Epithelial cell of proximal tubule (primary cell): Measurements from ENCODE around the gene ADAMTS19. TPM values are rescaled to one million over a fixed set of nuclear protein-coding genes. Genes with fewer than 3 reads are reported as not detected.

Experiments used
- DNase-seq: peaks from one replicate; pipeline ENCODE4 v3.0.0-alpha.2; 2011; ENCODE audit warnings: low read depth
- H3K4me3 ChIP-seq: 2 replicates; pipeline ENCODE4 v1.5.1; 2011; ENCODE audit warnings: low read depth, mild to moderate bottlenecking, low read length
- total RNA-seq: library from RNA; depleted of rRNA; stranded (reverse); fragments of >200 nt; gene quantifications from 2 replicates; pipeline ENCODE4 v1.2.3, GENCODE V29; 2015
- TF ChIP-seq, protein P1 (sequence below): conservative IDR thresholded peaks from 2 replicates; pipeline ENCODE4 v1.5.1; 2012; ENCODE audit warnings: low read depth, mild to moderate bottlenecking, low read length

ADAMTS19 gene
- total RNA-seq, 1 donor from 2014 or later = 0.12 TPM

- TF ChIP-seq, protein P1, sequence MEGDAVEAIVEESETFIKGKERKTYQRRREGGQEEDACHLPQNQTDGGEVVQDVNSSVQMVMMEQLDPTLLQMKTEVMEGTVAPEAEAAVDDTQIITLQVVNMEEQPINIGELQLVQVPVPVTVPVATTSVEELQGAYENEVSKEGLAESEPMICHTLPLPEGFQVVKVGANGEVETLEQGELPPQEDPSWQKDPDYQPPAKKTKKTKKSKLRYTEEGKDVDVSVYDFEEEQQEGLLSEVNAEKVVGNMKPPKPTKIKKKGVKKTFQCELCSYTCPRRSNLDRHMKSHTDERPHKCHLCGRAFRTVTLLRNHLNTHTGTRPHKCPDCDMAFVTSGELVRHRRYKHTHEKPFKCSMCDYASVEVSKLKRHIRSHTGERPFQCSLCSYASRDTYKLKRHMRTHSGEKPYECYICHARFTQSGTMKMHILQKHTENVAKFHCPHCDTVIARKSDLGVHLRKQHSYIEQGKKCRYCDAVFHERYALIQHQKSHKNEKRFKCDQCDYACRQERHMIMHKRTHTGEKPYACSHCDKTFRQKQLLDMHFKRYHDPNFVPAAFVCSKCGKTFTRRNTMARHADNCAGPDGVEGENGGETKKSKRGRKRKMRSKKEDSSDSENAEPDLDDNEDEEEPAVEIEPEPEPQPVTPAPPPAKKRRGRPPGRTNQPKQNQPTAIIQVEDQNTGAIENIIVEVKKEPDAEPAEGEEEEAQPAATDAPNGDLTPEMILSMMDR = no peak
- no peak overlapping the region for H3K4me3 ChIP-seq
Observed at GRCh38 chr5:129724647-129725046, 264.5 kb downstream of the ADAMTS19 start.

DNA sequence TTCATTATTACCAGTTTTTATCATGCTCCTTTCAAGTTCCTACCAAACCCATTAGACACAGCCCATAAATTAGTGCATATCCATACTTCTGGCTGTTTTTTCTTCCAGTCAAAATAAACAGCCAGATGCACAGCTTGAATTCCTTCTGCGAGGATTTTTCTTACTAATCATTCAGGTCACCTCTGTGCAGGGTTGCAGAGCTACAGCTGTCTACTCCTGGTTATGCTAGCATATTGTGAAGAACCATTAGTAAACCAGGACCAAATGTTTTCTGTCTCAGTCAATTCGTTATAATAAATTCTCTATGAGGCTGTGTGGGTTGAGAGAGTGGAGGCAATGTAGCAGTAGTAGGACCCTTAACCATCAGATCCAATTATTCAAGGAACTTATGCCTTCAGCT lies 279.7 kb downstream of the ADAMTS19 start:
- no peak overlapping the region for H3K4me3 ChIP-seq
- TF ChIP-seq, protein P1 = no peak
- DNase-seq = no peak

More at GRCh38 chr5:129724647-129725046, 264.5 kb downstream of the ADAMTS19 start:
- no peak for DNase-seq

- DNase-seq = no peak
- TF ChIP-seq, protein P1 = no peak
- H3K4me3 ChIP-seq = no peak overlapping the region
Observed at GRCh38 chr5:129743541-129744187, 283.6 kb downstream of the ADAMTS19 start.

DNA sequence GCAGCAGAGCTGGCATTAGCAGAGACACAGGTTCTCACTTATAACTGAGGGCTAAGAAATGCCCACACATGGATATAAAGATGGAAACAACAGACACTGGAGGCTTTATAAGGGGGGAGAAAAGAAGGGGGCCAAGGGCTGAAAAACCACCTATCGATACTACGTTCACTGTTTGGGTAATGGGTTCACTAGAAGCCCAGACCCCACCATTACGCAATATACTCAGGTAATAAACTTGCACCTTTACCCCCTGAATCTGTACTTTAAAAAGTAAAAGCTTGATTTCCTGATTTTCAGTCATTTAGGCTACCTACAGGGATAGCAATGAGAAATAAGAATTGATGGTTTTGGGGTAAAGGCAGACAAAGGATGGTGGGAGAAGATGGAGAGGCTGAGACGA lies 285.9 kb downstream of the ADAMTS19 start:
- TF ChIP-seq, protein P1 = no peak
- no peak overlapping the region for H3K4me3 ChIP-seq
- no peak for DNase-seq

DNA sequence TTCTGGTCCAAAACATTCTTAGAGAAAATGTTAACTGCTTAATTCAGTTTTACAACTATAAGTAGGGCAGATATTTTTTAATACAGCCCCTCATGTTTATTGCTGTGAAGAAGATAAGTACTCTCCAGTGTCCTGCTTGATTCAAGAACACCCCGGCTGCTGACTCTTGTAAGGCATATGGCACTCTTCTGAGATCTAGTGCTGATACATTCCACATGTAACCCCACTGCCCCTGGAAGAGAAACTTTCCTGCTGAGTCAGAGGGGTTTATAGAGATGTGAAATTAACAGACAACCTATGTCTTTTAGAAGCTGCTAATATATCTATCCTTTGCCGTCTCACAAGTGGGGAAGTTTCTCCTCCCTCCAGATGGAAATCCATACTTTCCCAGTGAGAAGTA lies 286.8 kb downstream of the ADAMTS19 start:
- H3K4me3 ChIP-seq = no peak overlapping the region
- DNase-seq = no peak
- TF ChIP-seq, protein P1 = no peak

DNA sequence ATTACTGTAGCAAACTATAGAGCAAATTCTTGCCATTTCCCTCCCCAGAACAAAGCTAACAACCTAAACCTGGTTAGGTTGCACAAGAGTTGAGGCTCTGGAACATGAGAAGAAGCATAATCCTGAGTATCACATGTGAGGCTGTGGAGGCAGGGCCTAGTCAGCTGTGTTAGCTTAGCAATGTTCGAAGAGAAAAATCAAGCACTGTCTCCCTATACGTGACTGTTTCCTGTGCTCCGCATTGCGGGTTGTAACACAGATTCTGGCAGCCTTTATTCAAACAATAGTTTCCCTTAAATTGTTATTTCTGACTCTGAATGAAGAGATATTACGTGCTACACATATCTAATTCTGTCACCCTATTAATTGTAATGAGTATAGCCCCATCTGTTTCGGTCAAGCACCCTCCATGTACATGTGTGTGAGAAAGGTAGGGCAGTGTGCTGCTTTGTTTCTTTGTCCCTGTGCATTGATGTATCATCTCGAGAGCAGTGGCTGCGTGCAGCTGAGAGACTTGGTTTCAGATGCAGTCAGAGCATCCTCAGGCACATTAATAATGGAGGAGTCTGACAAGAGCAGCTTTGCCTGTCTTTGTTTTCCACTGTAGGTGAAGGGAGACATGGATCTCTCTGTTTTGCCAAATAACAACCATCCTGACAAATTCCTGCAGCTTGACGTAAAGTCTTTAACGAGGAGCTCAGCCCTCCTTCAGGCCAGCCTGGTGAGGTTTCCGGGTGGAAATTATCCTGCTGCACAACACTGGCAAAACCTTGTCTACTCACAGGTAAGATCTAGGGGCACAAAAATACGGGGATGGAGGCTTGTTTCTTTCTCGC lies 287.7 kb downstream of the ADAMTS19 start, which contains the start of gene MINAR2:
MINAR2 (plus strand) TSS at position 523 of the 836 bp plus-strand sequence; CDS start at position 620, 97 bp downstream.
- H3K4me3 ChIP-seq = no peak within 1 kb of the TSS
- TF ChIP-seq, protein P1 = no peak
- no peak for DNase-seq
